Measurements from ENCODE around the gene CLTB.

DNA sequence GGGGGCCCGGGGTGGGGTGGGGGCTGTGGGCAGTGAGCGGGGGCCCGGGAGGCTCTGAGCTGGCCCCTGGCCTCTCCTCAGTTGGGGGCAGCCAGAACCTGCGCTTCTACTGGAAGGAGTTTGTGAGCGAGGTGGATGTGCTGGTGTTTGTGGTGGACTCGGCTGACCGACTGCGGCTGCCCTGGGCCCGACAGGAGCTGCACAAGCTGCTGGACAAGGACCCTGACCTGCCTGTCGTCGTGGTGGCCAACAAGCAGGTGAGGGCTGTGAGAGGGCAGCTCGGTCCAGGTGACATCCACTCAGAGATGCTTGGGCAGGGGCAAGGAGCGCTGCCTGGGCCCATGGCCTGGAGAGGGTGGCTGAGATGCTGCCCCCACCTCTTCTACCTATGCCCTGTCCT lies 47.6 kb downstream of the CLTB start:
- TF ChIP-seq, protein P1, sequence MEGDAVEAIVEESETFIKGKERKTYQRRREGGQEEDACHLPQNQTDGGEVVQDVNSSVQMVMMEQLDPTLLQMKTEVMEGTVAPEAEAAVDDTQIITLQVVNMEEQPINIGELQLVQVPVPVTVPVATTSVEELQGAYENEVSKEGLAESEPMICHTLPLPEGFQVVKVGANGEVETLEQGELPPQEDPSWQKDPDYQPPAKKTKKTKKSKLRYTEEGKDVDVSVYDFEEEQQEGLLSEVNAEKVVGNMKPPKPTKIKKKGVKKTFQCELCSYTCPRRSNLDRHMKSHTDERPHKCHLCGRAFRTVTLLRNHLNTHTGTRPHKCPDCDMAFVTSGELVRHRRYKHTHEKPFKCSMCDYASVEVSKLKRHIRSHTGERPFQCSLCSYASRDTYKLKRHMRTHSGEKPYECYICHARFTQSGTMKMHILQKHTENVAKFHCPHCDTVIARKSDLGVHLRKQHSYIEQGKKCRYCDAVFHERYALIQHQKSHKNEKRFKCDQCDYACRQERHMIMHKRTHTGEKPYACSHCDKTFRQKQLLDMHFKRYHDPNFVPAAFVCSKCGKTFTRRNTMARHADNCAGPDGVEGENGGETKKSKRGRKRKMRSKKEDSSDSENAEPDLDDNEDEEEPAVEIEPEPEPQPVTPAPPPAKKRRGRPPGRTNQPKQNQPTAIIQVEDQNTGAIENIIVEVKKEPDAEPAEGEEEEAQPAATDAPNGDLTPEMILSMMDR (conservative IDR thresholded peaks at IDR 0.05; ENCODE audit: low read depth, low read length), result no peak
- TF ChIP-seq MXI1 (IDR thresholded peaks at IDR 0.05; ENCODE audit: borderline replicate concordance, low read depth, low read length), result no peak
- TF ChIP-seq POLR2A (IDR thresholded peaks at IDR 0.05; ENCODE audit: low read depth, low read length), result no peak
- TF ChIP-seq MAFK (IDR thresholded peaks at IDR 0.05; ENCODE audit: low read depth, low read length), result no peak
- TF ChIP-seq RFX5 (IDR thresholded peaks at IDR 0.05; ENCODE audit: low read depth, low read length), result no peak
- no peak for TF ChIP-seq BHLHE40 (IDR thresholded peaks at IDR 0.05; ENCODE audit: low read depth, low read length)
- TF ChIP-seq CEBPB (IDR thresholded peaks at IDR 0.05; ENCODE audit: low read depth, low read length), result no peak
- no peak for TF ChIP-seq NFE2L2 (IDR thresholded peaks at IDR 0.05; ENCODE audit: low read depth, low read length)
- TF ChIP-seq RAD21 (IDR thresholded peaks at IDR 0.05; ENCODE audit: low read length), result no peak
- no peak for TF ChIP-seq USF2 (IDR thresholded peaks at IDR 0.05; ENCODE audit: low read depth, low read length)
- TF ChIP-seq SMC3 (IDR thresholded peaks at IDR 0.05; ENCODE audit: low read depth, low read length), result no peak
- no peak for TF ChIP-seq FOS (IDR thresholded peaks at IDR 0.05; ENCODE audit: low read depth, low read length)

Measured in IMR-90 (cell line).